Activated CD8-positive, alpha-beta T cell treated with anti-CD3 and anti-CD28 coated beads for 36 hours (primary cell): ENCODE data around the gene HK2. TPM values are rescaled to one million over a fixed set of nuclear protein-coding genes. Genes with fewer than 3 reads are reported as not detected.

Experiments
- ATAC-seq: fragments of 200-7000 bp; cut with Tn5 transposase; one replicate; pipeline ENCODE4 v1.10.0; 2021; ENCODE audit warnings: mild to moderate bottlenecking, moderate library complexity
- CTCF ChIA-PET: fragments of 350-600 bp; sonication (Branson Sonifier 250); formaldehyde crosslinking; loops from one replicate; lab custom pipeline; 2021; ENCODE audit warnings: antibody characterized with exemption; lab: Charles Lee
- POLR2A ChIA-PET: fragments of 350-600 bp; sonication (Branson Sonifier 250); formaldehyde crosslinking; loops from one replicate; lab custom pipeline; 2021; ENCODE audit warnings: antibody characterized with exemption; lab: Charles Lee
- DNase-seq: peaks from one replicate; pipeline ENCODE4 v3.0.0-alpha.2; 2020
- H3K27ac Mint-ChIP-seq: one replicate; pipeline ENCODE4 v1.8.0; 2021; ENCODE audit warnings: mild to moderate bottlenecking, mixed read lengths
- H3K27me3 Mint-ChIP-seq: one replicate; pipeline ENCODE4 v1.8.0; 2021; ENCODE audit warnings: mixed read lengths
- H3K36me3 Mint-ChIP-seq: one replicate; pipeline ENCODE4 v1.8.0; 2021; ENCODE audit warnings: low read depth, mixed read lengths
- H3K4me1 Mint-ChIP-seq: one replicate; pipeline ENCODE4 v1.8.0; 2021; ENCODE audit warnings: low read depth, mixed read lengths
- H3K4me3 Mint-ChIP-seq: one replicate; pipeline ENCODE4 v1.8.0; 2021; ENCODE audit warnings: mild to moderate bottlenecking, moderate library complexity, mixed read lengths
- H3K9me3 Mint-ChIP-seq: one replicate; pipeline ENCODE4 v1.8.0; 2021; ENCODE audit warnings: mixed read lengths
- CTCF ChIP-seq: fragments of 200-600 bp; IDR thresholded peaks from one replicate; pipeline ENCODE4 v1.8.0; 2022; ENCODE audit warnings: antibody characterized with exemption, mild to moderate bottlenecking
- intact Hi-C: fragments of 100-400 bp; cut with micrococcal nuclease; formaldehyde crosslinking; loops from one replicate; pipeline ENCODE4 v1.10.0; 2022
- total RNA-seq, 2 experiments: library from RNA; stranded (reverse); gene quantifications; one replicate each; pipeline ENCODE4 v1.2.3, GENCODE V29; 2021

Gene HK2
- total RNA-seq, 2 experiments from 2014 or later: 121 to 124 TPM

- intact Hi-C loops: loop anchor here (10.0 kb wide), 1 partner anchor 689 kb away; no protein-coding TSS in a partner anchor
- peaks cover 15% of the 10 kb centered on the region for H3K4me1 Mint-ChIP-seq
- peaks cover 38% of the 10 kb centered on the region for H3K27me3 Mint-ChIP-seq
- ChIA-PET POLR2A (no interaction called here), CTCF (interaction anchor here (1.1 kb wide), 1 partner anchor 8 kb away, joined by 3 read pairs; no protein-coding TSS in a partner anchor)
- DNase-seq (peak; percentile 83), ATAC-seq (peak; percentile 85)
- no peaks in the 10 kb centered on the region for H3K36me3 Mint-ChIP-seq
- no peak overlapping the region for H3K27ac Mint-ChIP-seq
- TF ChIP-seq CTCF: no peak
- no peaks in the 10 kb centered on the region for H3K9me3 Mint-ChIP-seq
- no peak overlapping the region for H3K4me3 Mint-ChIP-seq
Measured at GRCh38 chr2:74915743-74916142, 81.8 kb downstream of the HK2 start.

GRCh38 chr2:74916394-74916793 lies 82.5 kb downstream of the HK2 start:
- POLR2A ChIA-PET: no interaction called here
- Mint-ChIP-seq H3K36me3 (no peaks in the 10 kb centered on the region), H3K4me3 (no peak overlapping the region), H3K27ac (no peak overlapping the region), H3K9me3 (no peaks in the 10 kb centered on the region), H3K4me1 (peaks cover 15% of the 10 kb centered on the region), H3K27me3 (peaks cover 37% of the 10 kb centered on the region)
- TF ChIP-seq CTCF: no peak
- DNase-seq (no peak), ATAC-seq (no peak)
- intact Hi-C loops: loop anchor here (10.0 kb wide), 1 partner anchor 688 kb away; no protein-coding TSS in a partner anchor
- CTCF ChIA-PET: no interaction called here

GRCh38 chr2:74917702-74918619 lies 84.0 kb downstream of the HK2 start:
- Mint-ChIP-seq H3K4me3 (no peak overlapping the region), H3K27me3 (peaks cover 32% of the 10 kb centered on the region), H3K4me1 (peaks cover 15% of the 10 kb centered on the region), H3K27ac (no peak overlapping the region), H3K9me3 (no peaks in the 10 kb centered on the region), H3K36me3 (no peaks in the 10 kb centered on the region)
- ChIA-PET CTCF (interaction anchor here (0.8 to 2.7 kb wide), 18 partner anchors 9 to 691 kb away, joined by 3 to 20 read pairs (median 5); partner anchors contain the start of gene TACR1), POLR2A (no interaction called here)
- intact Hi-C loops: loop anchor here (2.0 to 10.0 kb wide), 2 partner anchors 487 to 687 kb away; no protein-coding TSS in a partner anchor
- no peak for TF ChIP-seq CTCF
- ATAC-seq: no peak
- DNase-seq: no peak

- intact Hi-C loops: loop anchor here (2.0 to 10.0 kb wide), 3 partner anchors 135 to 685 kb away; no protein-coding TSS in a partner anchor
- Mint-ChIP-seq H3K27me3 (peaks cover 20% of the 10 kb centered on the region), H3K27ac (no peak overlapping the region), H3K9me3 (no peaks in the 10 kb centered on the region), H3K4me3 (peak overlapping the region; percentile 37), H3K4me1 (peaks cover 10% of the 10 kb centered on the region), H3K36me3 (no peaks in the 10 kb centered on the region)
- ChIA-PET CTCF (interaction anchor here (0.7 to 2.7 kb wide), 25 partner anchors 9 to 708 kb away, joined by 3 to 20 read pairs (median 5); no protein-coding TSS in a partner anchor), POLR2A (interaction anchor here (0.6 kb wide), 1 partner anchor 60 kb away, joined by 3 read pairs; no protein-coding TSS in a partner anchor)
- TF ChIP-seq CTCF: peak; percentile 98
- peak; percentile 75 for ATAC-seq
- DNase-seq: peak; percentile 78
Measured at GRCh38 chr2:74919827-74920226, 85.9 kb downstream of the HK2 start.
